Suprapubic skin (tissue), 4 donors: ENCODE results near the gene ESYT1.

ENCODE experiments used
- CTCF ChIP-seq, 2 donors: fragments of 200-600 bp in 1 of 2; fragments of 450-650 bp in 1 of 2; sonication (generic) in 1 of 2; IDR thresholded peaks; one replicate each; pipeline ENCODE4 v1.5.1; 2016 to 2019; ENCODE audit warnings: antibody characterized with exemption in 2 of 2, mild to moderate bottlenecking in 1 of 2, moderate library complexity in 1 of 2
- POLR2A ChIP-seq, 2 donors: fragments of 450-650 bp; IDR thresholded peaks; one replicate each; pipeline ENCODE4 v1.6.1; 2017; ENCODE audit warnings: antibody characterized with exemption in 2 of 2, mild to moderate bottlenecking in 2 of 2, moderate library complexity in 2 of 2
- POLR2AphosphoS5 ChIP-seq, 3 donors: sonication (generic); formaldehyde crosslinking; IDR thresholded peaks; one replicate each; pipeline ENCODE4 v1.6.1; 2017; ENCODE audit warnings: antibody characterized with exemption in 3 of 3

- TF ChIP-seq POLR2AphosphoS5 (IDR thresholded peaks at IDR 0.05) (no peak), CTCF (IDR thresholded peaks at IDR 0.05) (peak; percentile 64 to 83), POLR2A (IDR thresholded peaks at IDR 0.05) (no peak)
These were observed 48.9 kb upstream of the ESYT1 start for GRCh38 chr12:56078931-56079722.
